ENCODE measurements around the gene FOXC2.

GRCh38 chr16:86531191-86531545 lies 35.5 kb upstream of the FOXC2 start:
- TF ChIP-seq RARB (CRISPR knock-in tag; IDR thresholded peaks at IDR 0.05) (no peak), ZFP3 (CRISPR knock-in tag; IDR thresholded peaks at IDR 0.05) (no peak), TCF4 (CRISPR knock-in tag; IDR thresholded peaks at IDR 0.05; ENCODE audit: borderline replicate concordance) (no peak), ZFP30 (CRISPR knock-in tag; IDR thresholded peaks at IDR 0.05) (no peak), ZNF8 (CRISPR knock-in tag; IDR thresholded peaks at IDR 0.05) (no peak), PATZ1 (CRISPR knock-in tag; IDR thresholded peaks at IDR 0.05; ENCODE audit: borderline replicate concordance) (no peak), ZNF565 (CRISPR knock-in tag; conservative IDR thresholded peaks at IDR 0.05; ENCODE audit: low read depth) (no peak), SNAI2 (CRISPR knock-in tag; IDR thresholded peaks at IDR 0.05) (no peak), POU6F1 (CRISPR knock-in tag; IDR thresholded peaks at IDR 0.05; ENCODE audit: borderline replicate concordance, low read depth) (no peak)
